GM13977 (cell line): ENCODE results near the gene PLA1A.

Experiments
- DNase-seq: peaks from one replicate; pipeline ENCODE4 v3.0.0; 2012; ENCODE audit warnings: low spot score
- in situ Hi-C: fragments of 300-500 bp; cut with MboI; formaldehyde crosslinking; loops from one replicate; pipeline ENCODE4 v1.12.0; 2022; ENCODE audit warnings: low sequenced_read_pairs, low pct_unique_long_range_greater_than_20kb, mixed read lengths, inconsistent platforms; ENCODE audit not compliant: unreplicated experiment
- TF ChIP-seq, protein P1 (sequence below): IDR thresholded peaks from 2 replicates; pipeline ENCODE4 v1.5.1; 2012; ENCODE audit warnings: mild to moderate bottlenecking, control low read depth; ENCODE audit not compliant: insufficient read depth; ENCODE audit errors: extremely low read depth, missing control alignments

The PLA1A gene

DNA sequence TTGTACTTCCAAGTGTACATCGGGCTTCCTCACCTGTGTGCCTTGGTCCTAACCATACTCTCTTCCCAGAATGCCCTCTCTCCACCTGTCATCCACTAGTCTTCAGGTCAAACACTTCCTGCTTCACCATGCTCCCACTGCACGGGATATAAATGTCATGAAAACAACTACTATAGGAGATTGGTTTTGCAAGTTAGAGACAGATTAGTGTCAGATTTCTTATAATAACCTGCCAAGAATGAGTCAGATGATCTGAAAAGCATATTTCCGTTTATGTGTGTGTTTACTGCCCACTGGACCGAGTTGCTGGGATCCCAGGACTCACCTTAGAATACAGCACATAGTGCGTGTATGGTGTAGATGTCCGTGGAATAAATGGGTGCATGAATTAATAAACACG is 21.4 kb downstream of the PLA1A start:
- in situ Hi-C loops = no loop called here
- TF ChIP-seq, protein P1, sequence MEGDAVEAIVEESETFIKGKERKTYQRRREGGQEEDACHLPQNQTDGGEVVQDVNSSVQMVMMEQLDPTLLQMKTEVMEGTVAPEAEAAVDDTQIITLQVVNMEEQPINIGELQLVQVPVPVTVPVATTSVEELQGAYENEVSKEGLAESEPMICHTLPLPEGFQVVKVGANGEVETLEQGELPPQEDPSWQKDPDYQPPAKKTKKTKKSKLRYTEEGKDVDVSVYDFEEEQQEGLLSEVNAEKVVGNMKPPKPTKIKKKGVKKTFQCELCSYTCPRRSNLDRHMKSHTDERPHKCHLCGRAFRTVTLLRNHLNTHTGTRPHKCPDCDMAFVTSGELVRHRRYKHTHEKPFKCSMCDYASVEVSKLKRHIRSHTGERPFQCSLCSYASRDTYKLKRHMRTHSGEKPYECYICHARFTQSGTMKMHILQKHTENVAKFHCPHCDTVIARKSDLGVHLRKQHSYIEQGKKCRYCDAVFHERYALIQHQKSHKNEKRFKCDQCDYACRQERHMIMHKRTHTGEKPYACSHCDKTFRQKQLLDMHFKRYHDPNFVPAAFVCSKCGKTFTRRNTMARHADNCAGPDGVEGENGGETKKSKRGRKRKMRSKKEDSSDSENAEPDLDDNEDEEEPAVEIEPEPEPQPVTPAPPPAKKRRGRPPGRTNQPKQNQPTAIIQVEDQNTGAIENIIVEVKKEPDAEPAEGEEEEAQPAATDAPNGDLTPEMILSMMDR = no peak
- DNase-seq = no peak

- in situ Hi-C loops = no loop called here
- no peak for DNase-seq
- TF ChIP-seq, protein P1 = no peak
Measured at GRCh38 chr3:119620899-119621298, 23.2 kb downstream of the PLA1A start.

- DNase-seq = no peak
- in situ Hi-C loops = no loop called here
- TF ChIP-seq, protein P1 = no peak
Measured at GRCh38 chr3:119624002-119624720, 26.5 kb downstream of the PLA1A start.

GRCh38 chr3:119625451-119626153 is 27.9 kb downstream of the PLA1A start:
- DNase-seq = no peak
- in situ Hi-C loops = no loop called here

DNA sequence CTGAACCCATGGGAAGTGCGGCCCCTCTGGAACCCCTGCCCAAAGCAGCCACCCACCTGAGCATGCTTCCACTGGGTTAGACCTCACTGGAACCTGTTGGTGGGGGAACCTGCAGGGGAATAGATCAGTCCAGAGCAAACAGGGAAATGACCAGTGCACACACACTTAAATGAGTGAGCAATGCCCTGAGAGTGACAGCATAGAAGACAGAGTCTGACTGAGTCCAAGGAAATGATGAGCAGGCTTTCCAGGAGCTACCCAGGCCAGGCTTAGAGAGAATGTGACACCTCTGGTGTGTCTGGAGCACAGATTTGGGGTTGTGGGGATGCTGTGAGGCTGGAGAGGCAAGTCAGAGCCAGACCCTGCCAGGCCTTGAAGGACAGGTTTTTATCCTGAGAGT is 28.5 kb downstream of the PLA1A start:
- DNase-seq = no peak
- in situ Hi-C loops = no loop called here
- TF ChIP-seq, protein P1 = no peak

More at GRCh38 chr3:119625451-119626153, 27.9 kb downstream of the PLA1A start:
- TF ChIP-seq, protein P1 = no peak

DNA sequence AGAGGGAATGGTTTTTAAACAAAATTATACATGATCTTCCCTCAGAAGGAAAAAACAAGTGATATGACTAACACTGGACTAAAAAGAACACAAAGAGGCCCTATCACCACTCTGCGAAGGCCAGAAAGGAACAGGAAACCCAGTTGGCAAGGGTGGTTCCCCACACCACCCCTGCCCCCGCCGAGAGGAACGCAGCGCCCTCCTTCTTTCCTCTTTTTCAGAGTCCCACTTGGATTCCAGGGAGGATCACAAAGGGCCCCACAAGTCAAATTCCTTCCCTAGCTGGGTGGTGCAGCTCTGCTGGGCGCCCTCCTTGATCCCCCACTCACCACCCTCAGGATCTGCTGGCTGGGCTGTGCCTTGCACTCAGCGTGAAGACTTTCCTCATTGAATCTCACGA is 29.8 kb downstream of the PLA1A start:
- no peak for DNase-seq
- in situ Hi-C loops = no loop called here
- TF ChIP-seq, protein P1 = no peak
